HEK293 (cell line): ENCODE results near the gene RCN2.
A peak's percentile ranks its signal among the peaks of the same experiment; 100 is the strongest.

ENCODE experiments used
- TCF7L2 ChIP-seq: IDR thresholded peaks from 2 replicates; pipeline ENCODE4 v1.6.1; 2011; ENCODE audit warnings: low read depth, mild to moderate bottlenecking, inconsistent platforms, low read length, moderate library complexity, borderline replicate concordance
- ZNF274 ChIP-seq, 2 experiments: fragments of 200-500 bp in 1 of 2; fragments of 450-650 bp in 1 of 2; sonication (Bioruptor generic) in 1 of 2; formaldehyde crosslinking in 1 of 2; IDR thresholded peaks; 2 replicates each; pipeline versions ENCODE4 v1.5.1 to v1.6.1; 2014 to 2016; ENCODE audit warnings: borderline replicate concordance in 1 of 2, inconsistent platforms in 1 of 2, low read length in 1 of 2, missing biosample characterization in 1 of 2, missing genetic modification characterization in 1 of 2
- ZNF629 ChIP-seq: fragments of 450-650 bp; formaldehyde crosslinking; IDR thresholded peaks from 2 replicates; pipeline ENCODE4 v1.5.1; 2017; ENCODE audit warnings: missing biosample characterization, missing genetic modification characterization
- TF ChIP-seq, protein P1 (sequence below): fragments of 450-650 bp; formaldehyde crosslinking; IDR thresholded peaks from 2 replicates; pipeline ENCODE4 v1.5.1; 2016; ENCODE audit warnings: missing biosample characterization, missing genetic modification characterization
- TF ChIP-seq, protein P2 (sequence below): fragments of 450-650 bp; formaldehyde crosslinking; IDR thresholded peaks from 2 replicates; pipeline ENCODE4 v1.5.1; 2016; ENCODE audit warnings: missing biosample characterization, missing genetic modification characterization
- TF ChIP-seq, protein P3 (sequence below): fragments of 450-650 bp; formaldehyde crosslinking; conservative IDR thresholded peaks from 2 replicates; pipeline ENCODE4 v1.5.1; 2016; ENCODE audit warnings: low read depth, missing biosample characterization, missing genetic modification characterization
- TF ChIP-seq, protein P4 (sequence below): fragments of 450-650 bp; formaldehyde crosslinking; IDR thresholded peaks from 2 replicates; pipeline ENCODE4 v1.5.1; 2016; ENCODE audit warnings: missing biosample characterization, missing genetic modification characterization

DNA sequence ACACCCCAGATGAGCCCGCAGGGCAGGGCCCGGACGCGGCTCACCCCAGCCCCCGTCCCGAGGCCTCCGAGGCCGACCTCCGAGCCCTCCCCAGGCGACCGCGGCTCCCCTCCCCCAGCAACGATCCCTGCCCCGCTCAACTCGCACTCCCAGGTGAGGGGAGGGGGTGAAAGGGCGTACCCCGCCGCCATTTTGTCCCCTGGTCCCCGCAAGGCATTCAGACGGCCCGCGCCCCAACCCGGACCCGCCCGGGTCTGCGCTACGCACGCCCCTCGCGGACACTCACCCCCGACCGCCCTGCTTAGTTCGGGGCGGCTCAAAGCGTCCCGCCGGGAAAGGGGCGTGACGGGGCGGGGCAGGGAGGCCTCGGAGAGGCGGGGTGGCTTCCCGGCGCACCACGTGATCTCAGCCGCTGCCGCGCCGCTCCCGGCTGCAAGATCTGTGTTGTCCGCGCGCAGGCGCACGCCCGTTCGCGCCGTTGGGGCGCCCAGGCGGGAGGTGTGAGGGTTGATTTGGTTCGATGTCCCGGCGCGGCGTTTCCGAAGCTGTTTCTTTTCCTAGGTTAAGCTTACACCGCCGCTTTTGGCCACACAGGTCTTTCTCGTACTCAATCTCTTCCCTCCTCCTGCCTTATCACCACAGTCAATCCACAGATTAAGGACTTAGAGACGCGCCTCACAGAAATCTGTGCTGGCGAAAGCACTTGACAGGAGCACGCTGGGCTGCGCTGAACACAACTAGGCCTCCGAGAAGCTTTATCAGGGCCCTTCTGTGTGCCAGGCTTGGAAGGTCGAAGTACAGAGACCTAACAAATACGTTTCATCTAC, 26.3 kb upstream of the RCN2 start, which contains the start of gene SCAPER:
- TF ChIP-seq, protein P1, sequence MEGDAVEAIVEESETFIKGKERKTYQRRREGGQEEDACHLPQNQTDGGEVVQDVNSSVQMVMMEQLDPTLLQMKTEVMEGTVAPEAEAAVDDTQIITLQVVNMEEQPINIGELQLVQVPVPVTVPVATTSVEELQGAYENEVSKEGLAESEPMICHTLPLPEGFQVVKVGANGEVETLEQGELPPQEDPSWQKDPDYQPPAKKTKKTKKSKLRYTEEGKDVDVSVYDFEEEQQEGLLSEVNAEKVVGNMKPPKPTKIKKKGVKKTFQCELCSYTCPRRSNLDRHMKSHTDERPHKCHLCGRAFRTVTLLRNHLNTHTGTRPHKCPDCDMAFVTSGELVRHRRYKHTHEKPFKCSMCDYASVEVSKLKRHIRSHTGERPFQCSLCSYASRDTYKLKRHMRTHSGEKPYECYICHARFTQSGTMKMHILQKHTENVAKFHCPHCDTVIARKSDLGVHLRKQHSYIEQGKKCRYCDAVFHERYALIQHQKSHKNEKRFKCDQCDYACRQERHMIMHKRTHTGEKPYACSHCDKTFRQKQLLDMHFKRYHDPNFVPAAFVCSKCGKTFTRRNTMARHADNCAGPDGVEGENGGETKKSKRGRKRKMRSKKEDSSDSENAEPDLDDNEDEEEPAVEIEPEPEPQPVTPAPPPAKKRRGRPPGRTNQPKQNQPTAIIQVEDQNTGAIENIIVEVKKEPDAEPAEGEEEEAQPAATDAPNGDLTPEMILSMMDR (tag by site-specific recombination) = peak; percentile 68
- TF ChIP-seq, protein P2, sequence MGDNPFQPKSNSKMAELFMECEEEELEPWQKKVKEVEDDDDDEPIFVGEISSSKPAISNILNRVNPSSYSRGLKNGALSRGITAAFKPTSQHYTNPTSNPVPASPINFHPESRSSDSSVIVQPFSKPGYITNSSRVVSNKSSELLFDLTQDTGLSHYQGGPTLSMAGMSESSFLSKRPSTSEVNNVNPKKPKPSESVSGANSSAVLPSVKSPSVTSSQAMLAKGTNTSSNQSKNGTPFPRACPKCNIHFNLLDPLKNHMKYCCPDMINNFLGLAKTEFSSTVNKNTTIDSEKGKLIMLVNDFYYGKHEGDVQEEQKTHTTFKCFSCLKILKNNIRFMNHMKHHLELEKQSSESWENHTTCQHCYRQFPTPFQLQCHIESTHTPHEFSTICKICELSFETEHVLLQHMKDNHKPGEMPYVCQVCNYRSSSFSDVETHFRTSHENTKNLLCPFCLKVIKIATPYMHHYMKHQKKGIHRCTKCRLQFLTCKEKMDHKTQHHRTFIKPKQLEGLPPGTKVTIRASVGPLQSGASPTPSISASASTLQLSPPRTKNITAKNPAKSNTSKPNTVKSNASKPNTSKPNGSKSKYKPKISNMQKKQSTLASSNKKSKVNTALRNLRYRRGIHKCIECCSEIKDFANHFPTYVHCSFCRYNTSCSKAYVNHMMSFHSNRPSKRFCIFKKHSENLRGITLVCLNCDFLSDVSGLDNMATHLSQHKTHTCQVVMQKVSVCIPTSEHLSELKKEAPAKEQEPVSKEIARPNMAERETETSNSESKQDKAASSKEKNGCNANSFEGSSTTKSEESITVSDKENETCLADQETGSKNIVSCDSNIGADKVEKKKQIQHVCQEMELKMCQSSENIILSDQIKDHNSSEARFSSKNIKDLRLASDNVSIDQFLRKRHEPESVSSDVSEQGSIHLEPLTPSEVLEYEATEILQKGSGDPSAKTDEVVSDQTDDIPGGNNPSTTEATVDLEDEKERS (tag by site-specific recombination) = 0 out of 2 replicates have a peak, but pooled peaks have one; percentile 15
- TF ChIP-seq TCF7L2 (no peak; the same call in 1 of the 2 replicates), ZNF629 (tag by site-specific recombination) (peak; percentile 68), ZNF274 (IDR thresholded peaks at IDR 0.05; ENCODE audit: low read length) (no peak), ZNF274 (tag by site-specific recombination; IDR thresholded peaks at IDR 0.05; ENCODE audit: borderline replicate concordance) (no peak)
- TF ChIP-seq, protein P3, sequence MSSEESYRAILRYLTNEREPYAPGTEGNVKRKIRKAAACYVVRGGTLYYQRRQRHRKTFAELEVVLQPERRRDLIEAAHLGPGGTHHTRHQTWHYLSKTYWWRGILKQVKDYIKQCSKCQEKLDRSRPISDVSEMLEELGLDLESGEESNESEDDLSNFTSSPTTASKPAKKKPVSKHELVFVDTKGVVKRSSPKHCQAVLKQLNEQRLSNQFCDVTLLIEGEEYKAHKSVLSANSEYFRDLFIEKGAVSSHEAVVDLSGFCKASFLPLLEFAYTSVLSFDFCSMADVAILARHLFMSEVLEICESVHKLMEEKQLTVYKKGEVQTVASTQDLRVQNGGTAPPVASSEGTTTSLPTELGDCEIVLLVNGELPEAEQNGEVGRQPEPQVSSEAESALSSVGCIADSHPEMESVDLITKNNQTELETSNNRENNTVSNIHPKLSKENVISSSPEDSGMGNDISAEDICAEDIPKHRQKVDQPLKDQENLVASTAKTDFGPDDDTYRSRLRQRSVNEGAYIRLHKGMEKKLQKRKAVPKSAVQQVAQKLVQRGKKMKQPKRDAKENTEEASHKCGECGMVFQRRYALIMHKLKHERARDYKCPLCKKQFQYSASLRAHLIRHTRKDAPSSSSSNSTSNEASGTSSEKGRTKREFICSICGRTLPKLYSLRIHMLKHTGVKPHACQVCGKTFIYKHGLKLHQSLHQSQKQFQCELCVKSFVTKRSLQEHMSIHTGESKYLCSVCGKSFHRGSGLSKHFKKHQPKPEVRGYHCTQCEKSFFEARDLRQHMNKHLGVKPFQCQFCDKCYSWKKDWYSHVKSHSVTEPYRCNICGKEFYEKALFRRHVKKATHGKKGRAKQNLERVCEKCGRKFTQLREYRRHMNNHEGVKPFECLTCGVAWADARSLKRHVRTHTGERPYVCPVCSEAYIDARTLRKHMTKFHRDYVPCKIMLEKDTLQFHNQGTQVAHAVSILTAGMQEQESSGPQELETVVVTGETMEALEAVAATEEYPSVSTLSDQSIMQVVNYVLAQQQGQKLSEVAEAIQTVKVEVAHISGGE = no peak; the same call in 1 of the 2 replicates
- TF ChIP-seq, protein P4, sequence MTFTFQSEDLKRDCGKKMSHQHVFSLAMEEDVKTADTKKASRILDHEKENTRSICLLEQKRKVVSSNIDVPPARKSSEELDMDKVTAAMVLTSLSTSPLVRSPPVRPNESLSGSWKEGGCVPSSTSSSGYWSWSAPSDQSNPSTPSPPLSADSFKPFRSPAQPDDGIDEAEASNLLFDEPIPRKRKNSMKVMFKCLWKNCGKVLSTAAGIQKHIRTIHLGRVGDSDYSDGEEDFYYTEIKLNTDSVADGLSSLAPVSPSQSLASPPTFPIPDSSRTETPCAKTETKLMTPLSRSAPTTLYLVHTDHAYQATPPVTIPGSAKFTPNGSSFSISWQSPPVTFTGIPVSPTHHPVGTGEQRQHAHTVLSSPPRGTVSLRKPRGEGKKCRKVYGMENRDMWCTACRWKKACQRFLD (tag by site-specific recombination) = no peak
